ENCODE measurements around the gene SPATA13.

The SPATA13 gene

GRCh38 chr13:24225062-24225461 lies 64.5 kb downstream of the SPATA13 start:
- H3K4me3 ChIP-seq (ENCODE audit: low read depth, low read length), result no peak overlapping the region
- TF ChIP-seq CTCF (IDR thresholded peaks at IDR 0.05; ENCODE audit: low read depth, low read length), result no peak

- no peak for TF ChIP-seq CTCF (IDR thresholded peaks at IDR 0.05; ENCODE audit: low read depth, low read length)
- H3K4me3 ChIP-seq (ENCODE audit: low read depth, low read length), result no peak overlapping the region
Observed at GRCh38 chr13:24225930-24226329, 65.4 kb downstream of the SPATA13 start.

- no peak for TF ChIP-seq CTCF (IDR thresholded peaks at IDR 0.05; ENCODE audit: low read depth, low read length)
- H3K4me3 ChIP-seq (ENCODE audit: low read depth, low read length), result no peak overlapping the region
Observed at GRCh38 chr13:24226762-24227161, 66.2 kb downstream of the SPATA13 start.

GRCh38 chr13:24228852-24229458 lies 68.4 kb downstream of the SPATA13 start:
- no peak overlapping the region for H3K4me3 ChIP-seq (ENCODE audit: low read depth, low read length)
- TF ChIP-seq CTCF (IDR thresholded peaks at IDR 0.05; ENCODE audit: low read depth, low read length), result peak; percentile 78

- no peak overlapping the region for H3K4me3 ChIP-seq (ENCODE audit: low read depth, low read length)
- no peak for TF ChIP-seq CTCF (IDR thresholded peaks at IDR 0.05; ENCODE audit: low read depth, low read length)
Observed at GRCh38 chr13:24230428-24231072, 70.0 kb downstream of the SPATA13 start.

- no peak overlapping the region for H3K4me3 ChIP-seq (ENCODE audit: low read depth, low read length)
- TF ChIP-seq CTCF (IDR thresholded peaks at IDR 0.05; ENCODE audit: low read depth, low read length), result no peak
Observed at GRCh38 chr13:24231377-24231776, 70.9 kb downstream of the SPATA13 start.

GRCh38 chr13:24232037-24232436 lies 71.5 kb downstream of the SPATA13 start:
- TF ChIP-seq CTCF (IDR thresholded peaks at IDR 0.05; ENCODE audit: low read depth, low read length), result no peak
- no peak overlapping the region for H3K4me3 ChIP-seq (ENCODE audit: low read depth, low read length)
